ENCODE results near the gene PTAR1. TPM values are rescaled to one million over a fixed set of nuclear protein-coding genes. Genes with fewer than 3 reads are reported as not detected.

Gene PTAR1
- total and polyA plus RNA-seq, 10 of the 15 experiments (the other 5 are each of a cell fraction or from before 2014, with no cell fraction given), result 4.9 to 27.6 (median 14.2) TPM

GRCh38 chr9:69667306-69667705 lies 92.5 kb downstream of the PTAR1 start:
- no peak overlapping the region for H3K4me2 ChIP-seq (ENCODE audit: control insufficient read depth, insufficient read depth)
- no peaks in the 10 kb centered on the region for H4K20me1 ChIP-seq (ENCODE audit: control insufficient read depth, insufficient read depth)
- H3K9me3 ChIP-seq (replicated peaks; ENCODE audit: control insufficient read depth, insufficient read depth, low read length), result no peaks in the 10 kb centered on the region
- in situ Hi-C loops (cut with MboI) (loop anchor here (5.0 kb wide), 1 partner anchor 255 kb away; no protein-coding TSS in a partner anchor), intact Hi-C loops (cut with micrococcal nuclease; ENCODE audit: unreplicated experiment) (no loop called here)
- ATAC-seq (no peak), DNase-seq (ENCODE audit: low read depth, low spot score) (no peak), FAIRE-seq (no peak)
- CTCF ChIA-PET, result no interaction called here
- no peak for TF ChIP-seq JUNB (IDR thresholded peaks at IDR 0.05)
- TF ChIP-seq SUZ12 (IDR thresholded peaks at IDR 0.05; ENCODE audit: unreplicated experiment), result no peak
- no peak for TF ChIP-seq FOXK2 (IDR thresholded peaks at IDR 0.05)
- TF ChIP-seq ZNF217 (IDR thresholded peaks at IDR 0.05), result no peak
- TF ChIP-seq NR2C2 (IDR thresholded peaks at IDR 0.05; ENCODE audit: borderline replicate concordance, control insufficient read depth, insufficient read length, low read depth), result no peak
- no peak for TF ChIP-seq BACH1 (IDR thresholded peaks at IDR 0.05; ENCODE audit: borderline replicate concordance)
- WGBS (ENCODE audit: insufficient coverage, insufficient replicate concordance, low lambda C conversion rate, missing lambda C conversion rate), result 42% methylated on average over 1 of the region's 1 CpG
- RAD21 ChIA-PET (ENCODE audit: unreplicated experiment), result no interaction called here
- H3K36me3 ChIP-seq (ENCODE audit: control insufficient read depth in 2 of 2, insufficient read depth in 2 of 2, low read length in 1 of 2), result no peaks in the 10 kb centered on the region
- H2AFZ ChIP-seq (ENCODE audit: control insufficient read depth, low read depth, low read length), result no peak overlapping the region
- SMC1A ChIA-PET (ENCODE audit: uncharacterized antibody, unreplicated experiment), result no interaction called here
- no peaks in the 10 kb centered on the region for H3K4me1 ChIP-seq (ENCODE audit: control insufficient read depth, insufficient read depth, low read length)
- no peak overlapping the region for H3K4me3 ChIP-seq
- H3K27ac ChIP-seq (ENCODE audit: control insufficient read depth, insufficient read depth), result no peak overlapping the region
- H3K27me3 ChIP-seq (replicated peaks in 1 of 2; ENCODE audit: control insufficient read depth in 2 of 2, insufficient read depth in 2 of 2, low read length in 1 of 2), result peaks cover 4 to 6% of the 10 kb centered on the region in 2 experiments
- H3K9ac ChIP-seq (ENCODE audit: control insufficient read depth, insufficient read depth, low read length), result no peak overlapping the region
- no TSS peak for BruUV-seq (replicated peaks)
- POLR2A ChIA-PET, result no interaction called here
- no peaks in the 10 kb centered on the region for H3K79me2 ChIP-seq (ENCODE audit: control insufficient read depth, insufficient read depth, low read length)

- Histone ChIP-seq H3K4me1 (ENCODE audit: control insufficient read depth, insufficient read depth, low read length) (no peaks in the 10 kb centered on the region), H3K4me3 (no peak overlapping the region), H3K9me3 (replicated peaks; ENCODE audit: control insufficient read depth, insufficient read depth, low read length) (no peaks in the 10 kb centered on the region), H3K79me2 (ENCODE audit: control insufficient read depth, insufficient read depth, low read length) (no peaks in the 10 kb centered on the region), H3K27ac (ENCODE audit: control insufficient read depth, insufficient read depth) (no peak overlapping the region), H3K4me2 (ENCODE audit: control insufficient read depth, insufficient read depth) (no peak overlapping the region), H3K36me3 (ENCODE audit: control insufficient read depth in 2 of 2, insufficient read depth in 2 of 2, low read length in 1 of 2) (no peaks in the 10 kb centered on the region), H3K9ac (ENCODE audit: control insufficient read depth, insufficient read depth, low read length) (no peak overlapping the region), H3K27me3 (replicated peaks in 1 of 2; ENCODE audit: control insufficient read depth in 2 of 2, insufficient read depth in 2 of 2, low read length in 1 of 2) (no peaks in the 10 kb centered on the region; a peak in 1 of 4 replicates), H4K20me1 (ENCODE audit: control insufficient read depth, insufficient read depth) (no peaks in the 10 kb centered on the region), H2AFZ (ENCODE audit: control insufficient read depth, low read depth, low read length) (no peak overlapping the region)
- TF ChIP-seq EP300 (IDR thresholded peaks at IDR 0.05; ENCODE audit: borderline replicate concordance in 1 of 2, control insufficient read depth in 1 of 2, low read depth in 2 of 2, low read length in 2 of 2), result no peak
- TF ChIP-seq NR2F1 (conservative IDR thresholded peaks at IDR 0.05), result no peak
- TF ChIP-seq TARDBP (IDR thresholded peaks at IDR 0.05; ENCODE audit: borderline replicate concordance), result no peak
- ChIA-PET RAD21 (ENCODE audit: unreplicated experiment) (no interaction called here), CTCF (no interaction called here), POLR2A (no interaction called here), SMC1A (ENCODE audit: uncharacterized antibody, unreplicated experiment) (no interaction called here)
- DNase-seq (ENCODE audit: low read depth, low spot score) (no peak), FAIRE-seq (no peak), ATAC-seq (no peak)
- BruUV-seq (replicated peaks), result no TSS peak
- 7% methylated on average over 2 of the region's 2 CpGs for WGBS (ENCODE audit: insufficient coverage, insufficient replicate concordance, low lambda C conversion rate, missing lambda C conversion rate)
- in situ Hi-C loops (cut with MboI), result no loop called here
- intact Hi-C loops (cut with micrococcal nuclease; ENCODE audit: unreplicated experiment), result no loop called here
Observed at GRCh38 chr9:69660304-69660703, 99.5 kb downstream of the PTAR1 start.

Other genes starting within 250 kb of the PTAR1 start
- not detected in 2 replicates for gene APBA1, start 87.6 kb downstream of the PTAR1 start, total RNA-seq (2014; rRNA removed)
- gene APBA1, start 87.6 kb downstream of the PTAR1 start, total RNA-seq (2014; rRNA removed; fragmentation: Illumina TruSeq; extraction: Trizol), result not detected in 2 replicates
- gene APBA1, start 87.6 kb downstream of the PTAR1 start, total RNA-seq (2021), result 0.05 TPM in 1 of 2 replicates, not detected in the other
- 0.50 and 1.3 TPM in 2 replicates for gene APBA1, start 87.6 kb downstream of the PTAR1 start, polyA plus RNA-seq (2011; rRNA removed)
- gene APBA1, start 87.6 kb downstream of the PTAR1 start, polyA plus RNA-seq (2014; fragmentation: Illumina TruSeq; extraction: Trizol), result 0.01 TPM in 1 of 2 replicates, not detected in the other
- gene APBA1, start 87.6 kb downstream of the PTAR1 start, polyA plus RNA-seq (2014; fragmentation: Nextera tagmentation; extraction: Ambion mirVana), result not detected
- 0.01 TPM in 1 of 2 replicates, not detected in the other for gene APBA1, start 87.6 kb downstream of the PTAR1 start, polyA plus RNA-seq (2014; rRNA removed)
- gene APBA1, start 87.6 kb downstream of the PTAR1 start, polyA plus RNA-seq (2016; fragmentation: Nextera tagmentation; extraction: Ambion mirVana), result not detected
- not detected in 2 replicates for gene CFAP95, start 60.8 kb upstream of the PTAR1 start, total RNA-seq (2014; rRNA removed)
- gene CFAP95, start 60.8 kb upstream of the PTAR1 start, total RNA-seq (2014; rRNA removed; fragmentation: Illumina TruSeq; extraction: Trizol), result not detected in 2 replicates
- gene CFAP95, start 60.8 kb upstream of the PTAR1 start, total RNA-seq (2021), result not detected in 2 replicates
- not detected in 2 replicates for gene CFAP95, start 60.8 kb upstream of the PTAR1 start, polyA plus RNA-seq (2011; rRNA removed)
- gene CFAP95, start 60.8 kb upstream of the PTAR1 start, polyA plus RNA-seq (2014; fragmentation: Illumina TruSeq; extraction: Trizol), result not detected in 2 replicates
- not detected for gene CFAP95, start 60.8 kb upstream of the PTAR1 start, polyA plus RNA-seq (2014; fragmentation: Nextera tagmentation; extraction: Ambion mirVana)
- gene CFAP95, start 60.8 kb upstream of the PTAR1 start, polyA plus RNA-seq (2014; rRNA removed), result not detected in 2 replicates
- not detected for gene CFAP95, start 60.8 kb upstream of the PTAR1 start, polyA plus RNA-seq (2016; fragmentation: Nextera tagmentation; extraction: Ambion mirVana)